Neuronal stem cell (in vitro differentiated cells): ENCODE data around the gene CDH15.

ENCODE experiments used
- DNase-seq: peaks from one replicate; pipeline ENCODE4 v3.0.0-alpha.2; 2013; ENCODE audit warnings: low spot score
- H2AFZ ChIP-seq: one replicate; pipeline ENCODE4 v1.6.1; 2013; ENCODE audit warnings: mild to moderate bottlenecking, low read length, inconsistent platforms
- H2AK5ac ChIP-seq: 2 replicates; pipeline ENCODE4 v1.6.1; 2013; ENCODE audit warnings: low read depth, mild to moderate bottlenecking, inconsistent platforms, low read length, moderate library complexity, mixed read lengths
- H2BK120ac ChIP-seq: 2 replicates; pipeline ENCODE4 v1.6.1; 2013; ENCODE audit warnings: low read depth, mild to moderate bottlenecking, inconsistent platforms, low read length, moderate library complexity, mixed read lengths
- H2BK12ac ChIP-seq: one replicate; pipeline ENCODE4 v1.6.1; 2013; ENCODE audit warnings: low read length, inconsistent platforms
- H2BK15ac ChIP-seq: 2 replicates; pipeline ENCODE4 v1.6.1; 2013; ENCODE audit warnings: mild to moderate bottlenecking, low read length, inconsistent platforms, mixed read lengths
- H2BK5ac ChIP-seq: one replicate; pipeline ENCODE4 v1.6.1; 2013; ENCODE audit warnings: inconsistent platforms, mild to moderate bottlenecking, low read length, moderate library complexity
- H3K14ac ChIP-seq: one replicate; pipeline ENCODE4 v1.6.1; 2013; ENCODE audit warnings: low read length, inconsistent platforms
- H3K18ac ChIP-seq: 2 replicates; pipeline ENCODE4 v1.6.1; 2013; ENCODE audit warnings: low read length, inconsistent platforms
- H3K23ac ChIP-seq: 2 replicates; pipeline ENCODE4 v1.6.1; 2013; ENCODE audit warnings: low read depth, mild to moderate bottlenecking, mixed read lengths, low read length, inconsistent platforms; ENCODE audit not compliant: poor library complexity
- H3K27ac ChIP-seq: replicated peaks from 3 replicates; pipeline ENCODE4 v1.5.1; 2013; ENCODE audit warnings: low read length, inconsistent platforms
- H3K27me3 ChIP-seq, 3 experiments: 2 replicates each; pipeline ENCODE4 v1.6.1; 2013; ENCODE audit warnings: low read length in 3 of 3, mild to moderate bottlenecking in 2 of 3, inconsistent platforms in 1 of 3, low read depth in 1 of 3, mixed read lengths in 1 of 3, moderate library complexity in 1 of 3; ENCODE audit not compliant: control insufficient read depth in 3 of 3, insufficient read depth in 3 of 3
- H3K36me3 ChIP-seq, 2 donors: replicated peaks in 1 of 2; 2 replicates each; pipeline ENCODE4 v1.6.1; 2013; ENCODE audit warnings: low read length in 2 of 2; ENCODE audit not compliant: control insufficient read depth in 2 of 2, insufficient read depth in 2 of 2
- H3K4ac ChIP-seq: 2 replicates; pipeline ENCODE4 v1.6.1; 2013; ENCODE audit warnings: inconsistent platforms, mild to moderate bottlenecking, low read length, moderate library complexity
- H3K4me1 ChIP-seq, 2 donors: 1 replicate in 1 of 2; 2 replicates in 1 of 2; pipeline ENCODE4 v1.6.1; 2013; ENCODE audit warnings: low read length in 2 of 2, low read depth in 1 of 2; ENCODE audit not compliant: control insufficient read depth in 2 of 2, insufficient read depth in 1 of 2
- H3K4me2 ChIP-seq: one replicate; pipeline ENCODE4 v1.6.1; 2013; ENCODE audit warnings: mild to moderate bottlenecking, low read length, inconsistent platforms; ENCODE audit not compliant: insufficient read depth, poor library complexity, severe bottlenecking
- H3K4me3 ChIP-seq, 2 donors: 2 replicates each; pipeline ENCODE4 v1.5.1; 2013; ENCODE audit warnings: low read length in 2 of 2, mild to moderate bottlenecking in 2 of 2, inconsistent platforms in 1 of 2, moderate library complexity in 1 of 2
- H3K79me1 ChIP-seq: one replicate; pipeline ENCODE4 v1.6.1; 2013; ENCODE audit warnings: low read depth, mild to moderate bottlenecking, inconsistent platforms, low read length, moderate library complexity
- H3K9ac ChIP-seq: one replicate; pipeline ENCODE4 v1.6.1; 2013; ENCODE audit warnings: mild to moderate bottlenecking, low read depth, low read length, inconsistent platforms; ENCODE audit not compliant: poor library complexity
- H3K9me3 ChIP-seq, 2 donors: replicated peaks in 1 of 2; 2 replicates each; pipeline versions ENCODE3 to v1.6.1; 2013; ENCODE audit warnings: low read length in 2 of 2, mild to moderate bottlenecking in 2 of 2, inconsistent platforms in 1 of 2, low read depth in 1 of 2, mixed read lengths in 1 of 2, moderate library complexity in 1 of 2; ENCODE audit not compliant: control insufficient read depth in 2 of 2, insufficient read depth in 1 of 2
- H4K8ac ChIP-seq: one replicate; pipeline ENCODE4 v1.6.1; 2013; ENCODE audit warnings: low read depth, mild to moderate bottlenecking, inconsistent platforms, low read length, moderate library complexity
- H4K91ac ChIP-seq: one replicate; pipeline ENCODE4 v1.6.1; 2013; ENCODE audit warnings: low read length, low read depth, mild to moderate bottlenecking, inconsistent platforms; ENCODE audit not compliant: poor library complexity
- WGBS, 2 donors: extraction: QIAGEN DNeasy Blood & Tissue Kit; methylation state at CpG; one replicate each; pipeline ENCODE4 v1.1.7; 2013; ENCODE audit warnings: missing lambda C conversion rate in 2 of 2, mixed read lengths in 1 of 2; ENCODE audit not compliant: insufficient read length in 2 of 2, insufficient replicate concordance in 1 of 2; ENCODE audit errors: extremely low coverage in 2 of 2; 5-methylcytosine and 5-hydroxymethylcytosine counted together

CDH15 gene

GRCh38 chr16:89123831-89124100 lies 47.8 kb upstream of the CDH15 start:
- Histone ChIP-seq H3K79me1 (peaks cover 6% of the 10 kb centered on the region), H2BK120ac (no peak overlapping the region), H3K27me3 (no peaks in the 10 kb centered on the region), H4K91ac (peak overlapping the region; percentile 17), H3K18ac (peak overlapping the region; percentile 16), H2BK12ac (no peak overlapping the region), H3K4ac (no peak overlapping the region), H3K36me3 (peaks cover 30 to 48% of the 10 kb centered on the region in 2 donors), H2BK5ac (no peak overlapping the region), H2AK5ac (no peak overlapping the region), H3K4me2 (no peak overlapping the region), H3K14ac (no peak overlapping the region), H3K4me1 (no peaks in the 10 kb centered on the region), H3K9me3 (peaks cover 0 to 11% of the 10 kb centered on the region in 2 donors), H4K8ac (no peak overlapping the region), H3K27ac (no peak overlapping the region), H3K23ac (no peak overlapping the region), H3K4me3 (peak overlapping the region in 1 of 2 donors; percentile 28), H2AFZ (no peak overlapping the region), H2BK15ac (no peak overlapping the region), H3K9ac (peak overlapping the region; percentile 15)
- DNase-seq, result no peak
- WGBS, 2 donors, result no CpG with 5 or more reads among the region's 12 CpGs

- Histone ChIP-seq H3K4me1 (no peaks in the 10 kb centered on the region), H2BK12ac (no peak overlapping the region), H4K91ac (no peak overlapping the region), H3K23ac (no peak overlapping the region), H3K9ac (no peak overlapping the region), H3K9me3 (peaks cover 6 to 17% of the 10 kb centered on the region in 2 donors), H3K4me2 (no peak overlapping the region), H3K14ac (no peak overlapping the region), H2AK5ac (no peak overlapping the region), H4K8ac (no peak overlapping the region), H3K4me3 (no peak overlapping the region), H2AFZ (no peak overlapping the region), H3K4ac (no peak overlapping the region), H3K27me3 (no peaks in the 10 kb centered on the region), H2BK120ac (no peak overlapping the region), H2BK15ac (no peak overlapping the region), H3K18ac (no peak overlapping the region), H3K36me3 (peaks cover 13 to 31% of the 10 kb centered on the region in 2 donors), H3K27ac (no peak overlapping the region), H3K79me1 (no peaks in the 10 kb centered on the region), H2BK5ac (no peak overlapping the region)
- DNase-seq, result no peak
- no CpG with 5 or more reads among the region's 1 CpG for WGBS, 2 donors
These were observed 42.2 kb upstream of the CDH15 start for GRCh38 chr16:89129378-89129777.

- H3K9ac ChIP-seq, result no peak overlapping the region
- no peaks in the 10 kb centered on the region for H3K4me1 ChIP-seq
- no CpG with 5 or more reads among the region's 5 CpGs for WGBS, 2 donors
- no peak overlapping the region for H2BK120ac ChIP-seq
- H3K4me2 ChIP-seq, result no peak overlapping the region
- H3K9me3 ChIP-seq, result peaks cover 3 to 17% of the 10 kb centered on the region in 2 donors
- no peak overlapping the region for H3K4me3 ChIP-seq
- H4K8ac ChIP-seq, result no peak overlapping the region
- H2BK12ac ChIP-seq, result no peak overlapping the region
- H3K23ac ChIP-seq, result no peak overlapping the region
- H3K79me1 ChIP-seq, result no peaks in the 10 kb centered on the region
- H3K14ac ChIP-seq, result no peak overlapping the region
- no peak for DNase-seq
- no peak overlapping the region for H2AK5ac ChIP-seq
- no peak overlapping the region for H3K18ac ChIP-seq
- H3K27me3 ChIP-seq, result no peaks in the 10 kb centered on the region
- H2BK15ac ChIP-seq, result no peak overlapping the region
- no peak overlapping the region for H4K91ac ChIP-seq
- no peak overlapping the region for H3K27ac ChIP-seq
- H3K4ac ChIP-seq, result no peak overlapping the region
- H2AFZ ChIP-seq, result no peak overlapping the region
- no peak overlapping the region for H2BK5ac ChIP-seq
- peaks cover 16 to 39% of the 10 kb centered on the region in 2 donors for H3K36me3 ChIP-seq
These were observed 41.1 kb upstream of the CDH15 start for GRCh38 chr16:89130448-89130847.

- Histone ChIP-seq H3K23ac (no peak overlapping the region), H3K27me3 (no peaks in the 10 kb centered on the region), H2AK5ac (no peak overlapping the region), H3K14ac (no peak overlapping the region), H3K4me1 (no peaks in the 10 kb centered on the region), H3K9me3 (peaks cover 0 to 17% of the 10 kb centered on the region in 2 donors), H4K91ac (no peak overlapping the region), H2AFZ (no peak overlapping the region), H3K4me3 (no peak overlapping the region), H2BK15ac (no peak overlapping the region), H3K4ac (no peak overlapping the region), H2BK5ac (no peak overlapping the region), H2BK120ac (no peak overlapping the region), H3K36me3 (peaks cover 13 to 45% of the 10 kb centered on the region in 2 donors), H3K4me2 (no peak overlapping the region), H3K18ac (no peak overlapping the region), H3K9ac (no peak overlapping the region), H3K27ac (no peak overlapping the region), H3K79me1 (no peaks in the 10 kb centered on the region), H2BK12ac (no peak overlapping the region), H4K8ac (peak overlapping the region; percentile 30)
- no CpG with 5 or more reads among the region's 17 CpGs for WGBS, 2 donors
- DNase-seq, result no peak
These were observed 39.8 kb upstream of the CDH15 start for GRCh38 chr16:89131783-89132182.
